HG03439 (cell line): ENCODE measurements around the gene PPP6R2.

Experiments used
- ATAC-seq: cut with Tn5 transposase; IDR thresholded peaks from one replicate; pipeline ENCODE4 v1.9.1; 2021; ENCODE audit warnings: mild to moderate bottlenecking, moderate library complexity; ENCODE audit not compliant: unreplicated experiment

Gene PPP6R2

GRCh38 chr22:50482107-50483074 lies 139.3 kb downstream of the PPP6R2 start:
- ATAC-seq, result no peak

GRCh38 chr22:50483106-50483505 lies 140.0 kb downstream of the PPP6R2 start:
- no peak for ATAC-seq

GRCh38 chr22:50483556-50483955 lies 140.4 kb downstream of the PPP6R2 start:
- no peak for ATAC-seq

GRCh38 chr22:50483977-50484853 lies 141.1 kb downstream of the PPP6R2 start:
- no peak for ATAC-seq

- no peak for ATAC-seq
These were observed 142.3 kb downstream of the PPP6R2 start for GRCh38 chr22:50485221-50486131.

- no peak for ATAC-seq
These were observed 143.6 kb downstream of the PPP6R2 start, which contains the start of gene MIOX for GRCh38 chr22:50486561-50487289. MIOX (plus strand) TSS chr22:50486859; CDS start chr22:50486898, 39 bp downstream.

GRCh38 chr22:50487290-50488005 lies 144.3 kb downstream of the PPP6R2 start:
- ATAC-seq, result no peak

GRCh38 chr22:50488006-50488677 lies 145.0 kb downstream of the PPP6R2 start:
- no peak for ATAC-seq

- no peak for ATAC-seq
These were observed 145.8 kb downstream of the PPP6R2 start for GRCh38 chr22:50488886-50489285.

- ATAC-seq, result no peak
These were observed 146.5 kb downstream of the PPP6R2 start for GRCh38 chr22:50489363-50490243.

GRCh38 chr22:50490531-50491308 lies 147.6 kb downstream of the PPP6R2 start:
- ATAC-seq, result no peak
